ENCODE measurements around the gene GID4. TPM values are rescaled to one million over a fixed set of nuclear protein-coding genes. Genes with fewer than 3 reads are reported as not detected.

GID4 gene
- total and polyA plus RNA-seq, 10 donors, result 3.0 to 11.5 (median 8.4) TPM

- Histone ChIP-seq H3K9me3 (no peaks in the 10 kb centered on the region), H3K36me3 (peaks cover 0 to 57% (median 26%) of the 10 kb centered on the region in 6 donors), H3K4me1 (peaks cover 0 to 37% (median 28%) of the 10 kb centered on the region in 6 donors), H3K27me3 (replicated peaks in 1 of 7) (no peaks in the 10 kb centered on the region), H3K4me3 (no peak overlapping the region), H3K27ac (no peak overlapping the region)
- no peak for TF ChIP-seq POLR2A (IDR thresholded peaks at IDR 0.05)
- TF ChIP-seq POLR2AphosphoS5 (IDR thresholded peaks at IDR 0.05), result no peak
- no peak for TF ChIP-seq CTCF (IDR thresholded peaks at IDR 0.05 in 8 of 11, conservative IDR thresholded peaks at IDR 0.05 in 3 of 11)
- 73 to 87% (median 79%) methylated on average over 11 of the region's 11 CpGs for WGBS, 5 donors
- DNase-seq, result no peak
- intact Hi-C loops (cut with DNase I; ENCODE audit: low total_unique reads), result no loop called here
Observed at GRCh38 chr17:18028114-18028951, 10.9 kb upstream of the GID4 start.

GRCh38 chr17:18028952-18029540, 10.2 kb upstream of the GID4 start:
- intact Hi-C loops (cut with DNase I; ENCODE audit: low total_unique reads), result no loop called here
- DNase-seq, result no peak
- Histone ChIP-seq H3K36me3 (peaks cover 0 to 50% (median 22%) of the 10 kb centered on the region in 6 donors), H3K27ac (no peak overlapping the region), H3K9me3 (no peaks in the 10 kb centered on the region), H3K4me3 (no peak overlapping the region), H3K4me1 (peaks cover 0 to 44% (median 35%) of the 10 kb centered on the region in 6 donors), H3K27me3 (replicated peaks in 1 of 7) (no peaks in the 10 kb centered on the region)
- TF ChIP-seq CTCF (IDR thresholded peaks at IDR 0.05 in 8 of 11, conservative IDR thresholded peaks at IDR 0.05 in 3 of 11) (no peak), POLR2AphosphoS5 (IDR thresholded peaks at IDR 0.05) (no peak), POLR2A (IDR thresholded peaks at IDR 0.05) (no peak)
- WGBS, 5 donors, result 89 to 93% (median 91%) methylated on average over 8 of the region's 8 CpGs

GRCh38 chr17:18031955-18032354, 7.3 kb upstream of the GID4 start:
- TF ChIP-seq POLR2A (IDR thresholded peaks at IDR 0.05) (no peak), POLR2AphosphoS5 (IDR thresholded peaks at IDR 0.05) (no peak), CTCF (IDR thresholded peaks at IDR 0.05 in 8 of 11, conservative IDR thresholded peaks at IDR 0.05 in 3 of 11) (no peak)
- 28 to 41% (median 31%) methylated on average over 2 of the region's 2 CpGs for WGBS, 5 donors
- H3K36me3 ChIP-seq, result peaks cover 0 to 29% (median 10%) of the 10 kb centered on the region in 6 donors
- peak overlapping the region in 6 of 8 donors; percentile 13 to 66 (median 38) for H3K27ac ChIP-seq
- H3K9me3 ChIP-seq, result no peaks in the 10 kb centered on the region
- H3K4me3 ChIP-seq, result no peak overlapping the region
- intact Hi-C loops (cut with DNase I; ENCODE audit: low total_unique reads), result loop anchor here (10.0 kb wide), 2 partner anchors 137 to 347 kb away; partner anchors contain the start of gene RAI1
- no peak for DNase-seq
- H3K4me1 ChIP-seq, result peaks cover 0 to 52% (median 31%) of the 10 kb centered on the region in 6 donors
- no peaks in the 10 kb centered on the region for H3K27me3 ChIP-seq (replicated peaks in 1 of 7)
